Measurements from ENCODE around the gene SULF2.

Gene SULF2

DNA sequence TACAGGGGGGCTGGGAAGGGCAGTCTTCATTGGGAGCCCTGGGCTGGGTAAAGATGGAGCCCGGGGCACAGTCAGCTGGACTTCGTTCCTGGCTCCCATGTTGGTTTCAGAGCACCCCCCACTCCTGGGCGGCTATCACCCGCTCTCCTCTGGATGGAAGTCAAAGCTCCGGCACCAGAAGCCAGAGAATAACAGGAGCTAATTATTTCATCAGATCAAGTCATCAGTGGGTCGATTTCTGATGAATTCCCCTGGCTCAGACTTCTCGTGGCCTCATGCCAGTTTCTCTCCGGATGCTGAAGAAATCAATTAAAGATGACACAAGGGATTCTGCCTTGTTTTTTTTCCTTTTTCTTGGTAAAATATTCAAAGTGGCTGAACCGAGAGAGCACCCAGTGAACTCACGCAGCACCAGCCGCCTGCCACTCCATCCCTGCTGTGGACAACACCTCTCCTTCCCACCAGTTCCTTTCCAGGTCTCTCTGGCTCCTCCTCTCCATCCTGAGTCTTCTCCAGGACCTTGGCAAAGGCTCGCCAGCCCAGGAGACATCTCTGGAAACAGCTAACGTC, 22.5 kb downstream of the SULF2 start:
- DNase-seq (ENCODE audit: low spot score): no peak

DNA sequence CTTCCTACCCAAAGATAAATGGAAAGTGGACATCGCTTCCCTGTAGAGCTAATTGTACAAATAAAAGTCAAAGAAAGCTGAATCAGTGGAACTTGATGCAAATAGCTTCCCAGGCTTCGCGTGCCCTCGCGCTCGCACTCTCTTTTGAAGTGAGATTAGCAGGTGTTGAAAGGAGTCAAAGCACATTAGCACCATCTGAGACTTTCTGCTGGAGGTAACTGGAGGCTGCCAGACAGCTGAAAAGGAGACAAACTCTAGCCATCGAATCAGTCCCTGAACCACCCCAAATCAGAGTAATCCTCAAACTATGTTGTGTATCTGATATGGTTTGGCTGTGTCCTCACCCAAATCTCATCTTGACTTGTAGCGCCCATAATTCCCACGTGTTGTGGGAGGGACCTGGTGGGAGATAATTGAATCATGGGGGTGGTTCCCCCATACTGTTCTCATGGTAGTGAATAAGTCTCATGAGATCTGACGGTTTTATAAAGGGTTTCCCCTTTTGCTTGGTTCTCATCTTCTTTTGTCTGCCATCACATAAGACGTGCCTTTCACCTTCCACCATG, 23.7 kb downstream of the SULF2 start:
- DNase-seq (ENCODE audit: low spot score): no peak

DNA sequence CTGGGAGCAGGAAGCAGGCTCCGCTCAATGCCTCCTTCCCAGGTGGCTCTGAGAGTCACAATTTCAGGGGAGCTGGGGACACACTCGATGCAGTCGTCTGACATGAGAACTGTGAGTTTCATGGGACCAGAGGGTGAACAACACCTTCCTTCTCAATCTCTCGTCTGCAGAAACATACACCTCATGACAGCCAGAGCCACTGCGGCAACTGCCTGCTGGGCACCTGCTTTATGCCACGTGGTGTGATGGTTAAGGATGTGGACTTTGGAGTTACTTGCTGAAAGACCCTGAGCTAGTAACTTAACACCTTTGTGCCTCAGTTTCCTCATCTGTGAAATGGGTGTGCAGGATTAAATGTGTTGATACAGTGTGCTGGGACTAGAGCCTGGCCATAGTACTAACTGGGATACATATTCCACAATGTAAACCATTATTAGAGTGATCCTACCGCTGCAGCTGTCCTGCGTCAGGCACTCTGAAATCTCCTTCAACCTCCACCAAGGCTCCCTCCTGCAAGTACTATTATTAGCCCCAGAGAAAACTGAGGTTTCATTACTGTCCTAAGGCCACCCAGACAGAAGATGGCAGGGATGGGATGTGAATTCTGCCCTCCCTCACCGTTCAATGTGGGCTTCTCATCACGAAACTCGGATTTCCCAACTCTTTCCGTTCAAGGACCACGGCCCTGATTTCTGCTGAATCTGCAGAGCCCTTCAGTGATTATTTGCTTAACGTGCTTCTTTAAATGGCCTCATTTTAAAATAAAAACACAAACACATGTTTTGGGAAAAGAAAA, 24.4 kb downstream of the SULF2 start:
- no peak for DNase-seq (ENCODE audit: low spot score)

DNA sequence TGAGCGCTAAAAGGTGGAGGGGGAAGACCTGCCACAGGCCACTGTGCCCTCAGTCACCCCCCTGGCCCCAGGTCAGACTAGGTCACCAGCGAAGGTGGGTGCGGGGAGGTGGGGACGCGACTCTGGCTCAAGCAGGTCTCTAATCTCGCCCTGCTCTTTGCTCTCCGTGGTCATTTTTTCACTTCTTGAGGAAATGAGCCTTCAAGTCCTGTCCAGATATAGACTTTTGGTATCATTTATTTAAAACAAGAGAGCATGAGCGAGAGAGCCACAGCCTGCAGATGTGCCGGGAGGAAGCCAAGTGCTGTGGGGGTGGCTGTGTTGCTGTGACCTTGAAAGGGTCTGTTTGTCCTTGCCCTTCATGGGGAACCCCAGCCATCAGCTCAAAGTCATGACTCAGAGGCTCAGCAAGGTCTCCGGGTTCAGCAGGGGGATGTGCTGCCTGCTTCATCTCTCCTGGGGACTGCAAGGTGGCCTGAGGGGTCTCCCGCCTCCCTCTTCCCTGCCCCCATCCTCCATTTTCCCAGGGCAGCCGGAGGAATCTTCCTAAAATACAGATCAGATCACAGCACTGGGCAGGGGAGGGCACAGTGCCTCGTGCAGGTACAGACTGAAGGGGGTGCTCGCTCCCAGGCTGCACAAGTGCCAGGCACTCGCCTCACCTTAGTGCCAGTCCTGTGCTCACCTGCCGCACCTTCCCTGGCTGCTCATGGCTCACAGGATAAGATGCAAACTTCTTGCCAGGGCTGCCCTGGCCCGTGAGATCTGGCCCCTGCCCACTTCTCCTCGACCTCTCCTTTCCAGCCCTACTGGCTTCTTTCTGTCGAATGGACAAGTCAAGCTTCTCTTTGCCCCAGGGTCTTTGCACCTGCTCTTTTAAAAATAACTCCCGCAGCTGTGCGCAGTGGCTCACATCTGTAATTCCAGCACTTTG, 26.5 kb downstream of the SULF2 start:
- DNase-seq (ENCODE audit: low spot score): no peak

DNA sequence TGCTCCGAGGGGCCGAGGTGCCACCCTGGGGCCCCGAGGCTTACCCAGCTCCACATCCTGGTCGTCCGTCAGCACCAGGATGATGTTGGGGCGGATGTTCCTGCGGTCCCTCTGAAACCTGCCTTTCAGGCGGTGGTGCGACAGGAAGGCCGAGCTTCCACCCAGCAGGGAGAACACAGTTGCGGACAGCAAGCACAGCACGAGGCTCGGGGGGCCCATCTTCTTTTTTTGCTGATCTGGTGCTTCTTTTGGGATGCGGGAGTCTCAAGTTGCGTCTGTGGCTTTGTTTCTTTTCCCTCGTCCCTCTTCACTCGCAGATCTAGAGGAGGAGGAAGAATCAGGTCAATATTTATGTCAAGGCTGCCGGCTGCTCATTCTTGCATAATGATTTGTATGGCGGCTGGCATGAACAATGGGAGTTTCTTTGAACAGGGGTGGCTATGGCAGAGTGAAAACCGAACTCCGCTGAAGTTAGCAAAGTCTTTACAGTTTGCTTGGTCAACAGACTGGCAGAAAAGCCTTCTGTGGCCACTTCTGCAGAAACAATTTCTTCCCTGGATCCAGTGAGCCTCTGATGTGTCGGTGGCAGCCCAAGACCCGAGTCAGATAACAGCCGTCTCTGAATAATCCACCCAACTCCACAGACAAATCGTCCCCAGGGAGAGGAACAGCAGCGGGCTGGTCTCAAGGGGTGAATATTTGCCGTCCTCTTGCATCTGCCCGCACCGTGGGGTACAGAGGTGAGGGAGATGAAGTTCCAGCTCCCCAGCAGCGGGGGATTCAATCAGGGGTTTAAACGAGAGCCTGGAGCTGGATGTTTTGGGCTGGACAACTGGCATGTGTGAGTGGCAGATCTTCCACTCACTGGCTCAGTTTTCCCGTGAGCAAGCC, 27.9 kb downstream of the SULF2 start:
- DNase-seq (ENCODE audit: low spot score): no peak

DNA sequence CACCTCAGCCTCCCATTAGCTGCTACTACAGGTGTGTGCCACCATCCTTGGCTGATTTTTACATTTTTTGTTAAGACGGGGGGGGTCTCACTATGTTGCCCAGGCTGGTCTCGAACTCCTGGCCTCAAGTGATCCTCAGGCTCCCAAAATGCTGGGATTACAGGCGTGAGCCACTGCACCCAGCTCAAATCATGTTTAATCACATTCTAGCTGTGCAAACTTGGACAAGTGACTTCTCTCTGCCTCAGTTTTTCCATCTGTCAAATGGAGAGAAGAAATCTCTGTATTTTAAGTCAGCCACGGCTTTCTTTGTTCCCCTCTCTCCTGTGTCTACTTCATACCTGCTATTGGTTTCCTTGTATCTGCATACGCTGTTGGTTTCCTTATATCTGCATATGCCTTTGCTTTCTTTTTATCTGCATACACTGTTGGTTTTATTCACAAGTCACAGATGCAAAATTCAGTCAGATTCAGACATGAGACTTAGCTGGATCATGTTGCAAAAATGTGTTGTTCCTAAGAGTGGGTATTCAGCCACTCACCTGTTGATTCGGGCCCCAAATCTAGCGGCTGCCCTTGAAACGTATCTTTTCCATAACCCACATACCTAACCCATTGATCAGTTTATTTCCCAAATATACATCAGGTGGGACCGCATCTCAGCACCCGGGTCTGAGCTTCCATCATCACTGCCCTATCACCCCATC, 30.2 kb downstream of the SULF2 start:
- DNase-seq (ENCODE audit: low spot score): no peak

DNA sequence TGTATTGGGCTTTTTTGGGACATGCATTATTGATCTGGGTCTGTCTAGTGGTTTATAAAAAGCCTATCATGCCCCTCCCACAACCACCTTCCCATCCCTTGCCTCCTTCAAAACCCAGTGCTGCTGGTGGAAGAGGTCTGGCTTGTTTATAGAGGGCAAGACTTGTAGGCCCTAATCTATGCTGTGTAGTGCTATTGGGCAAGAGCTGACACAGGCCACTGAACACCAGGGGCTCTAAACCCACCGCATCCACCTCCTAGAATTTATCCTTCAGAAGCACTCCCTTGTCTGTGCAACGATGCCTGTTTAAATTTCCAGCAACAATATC, 30.9 kb downstream of the SULF2 start:
- no peak for DNase-seq (ENCODE audit: low spot score)

DNA sequence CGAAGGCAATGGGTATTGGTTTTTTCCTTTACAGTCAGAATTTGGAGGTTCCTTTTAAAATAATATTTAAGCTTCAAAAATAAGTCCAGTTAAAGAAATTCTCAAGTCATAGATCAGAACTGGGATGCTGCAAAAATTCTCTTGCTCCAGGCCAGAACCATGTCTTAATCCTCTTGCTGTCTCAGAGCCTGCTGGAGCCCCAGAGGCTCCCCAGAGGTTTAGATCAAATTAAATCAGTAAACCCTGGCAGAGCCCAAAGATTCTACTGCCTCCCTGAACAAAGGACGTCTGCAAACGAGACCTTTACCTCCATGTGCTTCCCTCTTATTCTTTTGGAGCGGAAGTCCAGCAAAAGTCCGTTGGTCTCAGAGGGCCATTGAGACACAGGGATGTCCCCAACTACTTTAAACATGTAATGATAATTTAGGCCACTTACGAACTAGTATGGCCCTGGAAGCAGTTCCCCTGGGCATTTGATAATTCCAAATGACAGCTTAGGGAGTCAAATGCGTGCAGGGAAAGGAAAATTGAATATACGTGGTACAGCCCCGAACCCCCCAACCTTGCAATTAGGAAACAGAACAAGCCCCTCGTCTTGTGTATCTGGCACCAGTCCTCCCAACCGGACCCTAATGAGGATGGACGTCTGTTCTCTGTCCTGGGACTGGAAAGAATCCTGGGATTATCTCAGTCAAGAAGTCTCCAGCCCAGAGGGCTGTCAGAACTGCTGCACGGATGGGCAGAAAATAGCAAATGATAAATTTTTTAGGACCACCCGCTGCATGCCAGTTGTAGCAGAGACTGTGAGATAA, 31.5 kb downstream of the SULF2 start:
- no peak for DNase-seq (ENCODE audit: low spot score)

DNA sequence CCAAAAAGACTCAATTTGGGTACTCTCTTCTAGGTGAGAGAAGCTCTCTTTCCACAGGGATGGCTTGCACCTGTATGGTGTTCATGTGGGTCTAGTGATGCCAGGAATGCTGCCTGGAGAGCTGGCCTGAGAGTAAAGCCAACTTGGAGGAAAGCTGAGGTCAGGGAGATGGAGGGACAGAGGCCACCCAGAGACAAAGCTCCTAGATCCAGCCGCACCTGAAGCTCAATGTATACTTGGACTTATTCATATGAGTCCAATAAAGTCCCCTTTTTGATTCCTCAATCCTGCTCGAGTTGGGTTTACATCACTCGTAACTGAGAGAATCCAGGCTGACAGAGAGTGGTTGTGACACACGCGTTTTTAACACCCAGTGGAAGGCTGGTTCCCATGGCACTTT, 33.8 kb downstream of the SULF2 start:
- no peak for DNase-seq (ENCODE audit: low spot score)

DNA sequence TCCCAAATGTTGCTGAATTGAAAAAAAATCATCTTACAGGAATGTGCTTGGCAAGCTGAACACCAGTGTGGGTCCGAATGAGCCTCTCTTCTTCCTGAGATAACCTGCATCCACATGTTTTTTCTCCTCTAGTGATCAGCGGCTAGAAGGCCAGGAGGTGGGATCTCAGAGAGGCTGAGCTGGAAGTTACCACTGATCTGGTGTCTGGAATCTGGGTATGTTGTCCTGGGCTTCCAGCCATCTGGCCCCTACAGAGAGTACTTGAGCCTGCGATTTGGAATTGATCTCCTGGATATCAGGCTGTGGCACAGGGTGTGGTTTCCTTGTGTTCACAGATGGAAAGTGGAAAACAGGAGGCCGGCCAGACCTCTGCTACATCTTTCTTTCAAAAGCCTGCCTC, 35.9 kb downstream of the SULF2 start:
- DNase-seq (ENCODE audit: low spot score): no peak

DNA sequence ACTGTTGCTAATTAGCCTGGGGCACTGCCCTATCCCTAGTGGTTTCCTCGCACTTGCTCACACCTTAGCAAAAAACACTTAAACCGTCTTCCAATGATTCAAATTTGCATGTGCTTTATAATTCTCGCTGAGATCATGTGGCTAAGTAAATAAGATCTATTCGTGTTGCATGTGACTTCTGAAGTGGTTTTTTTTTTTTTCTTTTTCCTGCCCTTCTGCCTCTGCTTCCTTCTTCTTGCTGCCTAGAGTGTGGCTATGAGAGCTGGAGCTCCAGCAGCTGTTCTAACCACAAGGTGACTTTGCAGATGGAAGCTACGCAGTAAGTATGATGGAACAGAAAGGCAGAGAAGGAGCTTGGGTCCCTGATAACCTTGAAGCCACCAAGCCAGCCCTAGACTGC, 36.5 kb downstream of the SULF2 start:
- DNase-seq (ENCODE audit: low spot score): no peak

DNA sequence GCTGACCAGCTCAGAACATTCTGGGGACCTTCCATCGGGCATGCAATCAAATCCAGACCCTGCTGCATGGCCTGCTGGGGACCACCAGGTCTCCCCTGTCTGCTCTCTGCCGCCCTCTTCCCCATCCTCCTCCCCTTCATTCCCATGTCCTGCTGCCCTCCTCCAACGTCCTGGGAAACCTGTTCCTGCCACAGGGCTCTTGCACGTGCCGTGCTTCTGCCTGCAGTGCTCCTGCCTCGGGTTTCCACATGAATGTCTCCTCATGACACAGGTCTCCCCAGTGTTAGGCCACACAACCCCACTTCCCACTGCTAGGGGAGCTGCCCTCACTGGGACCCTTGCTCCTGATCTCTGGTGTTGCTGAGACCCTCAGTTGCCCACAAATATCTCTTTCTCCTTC, 37.2 kb downstream of the SULF2 start:
- DNase-seq (ENCODE audit: low spot score): no peak

DNA sequence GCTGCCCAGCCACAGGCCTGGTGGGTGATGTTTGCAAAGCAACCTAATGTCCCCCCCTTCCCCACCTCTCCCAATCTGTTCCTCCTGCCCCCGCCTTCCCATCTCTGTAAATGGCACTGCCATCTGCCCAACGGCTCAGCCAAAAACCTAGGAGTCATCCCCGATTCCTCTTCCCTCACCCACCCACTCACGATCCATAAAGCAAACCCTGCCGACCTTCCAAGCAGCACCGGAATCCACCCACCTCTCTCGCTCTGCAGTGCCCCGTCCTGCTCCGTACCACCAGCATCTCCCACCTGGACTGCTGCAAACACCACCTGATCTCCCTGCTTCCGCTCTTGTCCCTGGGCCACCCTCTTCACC, 37.6 kb downstream of the SULF2 start:
- DNase-seq (ENCODE audit: low spot score): no peak

DNA sequence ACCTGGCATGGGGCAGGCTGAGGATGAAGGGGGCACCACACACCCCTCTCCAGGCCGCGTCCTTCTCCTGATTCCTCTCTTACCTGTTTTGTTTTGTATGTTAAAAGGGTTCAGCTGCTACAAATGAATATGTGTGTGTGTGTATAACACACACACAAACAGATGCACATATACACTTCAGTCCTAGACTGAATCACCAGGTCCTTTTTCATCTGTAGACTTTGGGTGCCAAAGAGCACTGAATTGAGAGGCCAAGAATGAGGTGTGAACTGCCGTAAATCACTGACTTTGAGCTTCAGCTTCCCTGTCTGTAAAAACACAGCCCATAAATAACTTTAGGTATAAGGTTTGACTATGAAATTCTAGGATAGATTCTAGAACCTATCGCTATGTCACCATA, 40.5 kb downstream of the SULF2 start:
- no peak for DNase-seq (ENCODE audit: low spot score)

DNA sequence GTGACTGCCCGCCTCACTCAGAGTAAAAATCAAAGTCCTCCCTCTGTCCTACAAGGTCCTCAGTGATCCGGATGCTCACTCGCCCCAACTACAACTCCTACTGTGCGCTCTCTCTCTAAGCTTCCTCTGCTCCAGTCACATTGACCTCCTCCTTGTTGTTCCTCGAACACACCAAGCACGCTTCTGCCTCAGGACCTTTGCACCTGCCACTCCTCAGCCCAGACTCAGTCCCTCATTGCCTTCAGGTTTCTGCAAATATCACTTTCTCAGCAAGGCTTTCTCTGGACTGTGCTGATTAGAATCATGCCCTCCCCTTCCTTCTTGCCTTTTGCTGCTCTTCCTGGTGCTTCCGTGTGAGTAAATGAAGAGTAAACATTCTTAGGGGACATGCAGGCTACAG, 41.6 kb downstream of the SULF2 start:
- no peak for DNase-seq (ENCODE audit: low spot score)

DNA sequence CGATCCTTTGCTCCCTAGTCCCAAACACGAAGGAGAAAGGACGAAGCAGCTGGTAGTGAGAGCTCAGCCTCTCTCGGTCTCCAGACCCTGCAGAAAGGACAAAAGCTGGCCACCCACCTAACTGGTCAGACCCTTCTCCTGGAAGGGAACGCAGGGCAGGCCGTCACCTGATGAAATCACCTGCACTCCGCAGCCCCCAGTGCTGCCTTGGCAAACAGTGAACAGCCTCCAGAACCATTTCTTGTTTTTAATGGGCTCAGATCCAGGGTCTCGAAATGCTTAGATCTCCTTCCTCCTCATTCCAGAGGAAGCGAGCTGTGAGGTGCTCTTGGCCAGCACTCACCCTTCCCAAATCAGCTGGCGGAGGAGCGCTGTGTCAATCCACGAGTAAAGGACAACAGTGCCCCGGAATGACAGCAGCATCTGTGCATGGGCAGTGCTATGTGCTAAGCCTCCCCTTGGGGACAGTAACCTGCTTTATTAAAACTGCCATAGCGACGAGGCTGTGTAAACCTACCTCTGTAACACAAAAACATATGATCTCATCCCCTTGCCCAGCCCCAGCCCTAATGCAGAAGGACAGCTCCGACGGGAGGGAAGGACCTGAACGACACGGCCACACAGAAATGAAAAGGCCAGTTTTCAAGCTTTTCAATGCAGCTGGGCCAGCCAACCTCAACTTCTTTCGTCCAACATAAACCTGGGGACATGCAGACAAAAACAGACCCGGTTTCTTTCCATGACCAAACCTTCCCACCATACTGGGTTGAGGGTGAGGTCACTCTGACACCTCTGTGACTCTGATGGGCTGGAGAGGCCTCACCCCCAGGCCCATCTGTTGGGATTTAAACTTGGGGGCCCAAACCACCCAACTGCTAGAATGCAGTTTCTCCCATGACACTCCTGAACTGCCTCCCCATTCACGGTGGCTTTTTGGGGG, 43.3 kb downstream of the SULF2 start:
- no peak for DNase-seq (ENCODE audit: low spot score)

DNA sequence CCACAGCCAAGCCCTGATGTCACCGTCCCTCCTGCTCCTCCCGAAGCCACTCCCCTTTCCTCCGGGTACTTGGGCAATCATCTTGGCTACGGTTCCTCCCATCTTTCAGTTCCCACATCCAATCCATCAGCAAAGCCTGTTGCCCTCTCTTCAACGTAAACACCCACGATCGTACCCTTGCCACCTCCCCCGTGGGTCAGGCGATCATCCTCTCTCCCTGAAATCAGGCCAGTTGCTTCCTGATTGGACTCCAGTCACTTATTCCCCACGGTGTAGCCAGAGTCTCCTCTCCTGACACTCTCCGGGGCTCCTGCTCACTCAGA, 44.5 kb downstream of the SULF2 start:
- no peak for DNase-seq (ENCODE audit: low spot score)

DNA sequence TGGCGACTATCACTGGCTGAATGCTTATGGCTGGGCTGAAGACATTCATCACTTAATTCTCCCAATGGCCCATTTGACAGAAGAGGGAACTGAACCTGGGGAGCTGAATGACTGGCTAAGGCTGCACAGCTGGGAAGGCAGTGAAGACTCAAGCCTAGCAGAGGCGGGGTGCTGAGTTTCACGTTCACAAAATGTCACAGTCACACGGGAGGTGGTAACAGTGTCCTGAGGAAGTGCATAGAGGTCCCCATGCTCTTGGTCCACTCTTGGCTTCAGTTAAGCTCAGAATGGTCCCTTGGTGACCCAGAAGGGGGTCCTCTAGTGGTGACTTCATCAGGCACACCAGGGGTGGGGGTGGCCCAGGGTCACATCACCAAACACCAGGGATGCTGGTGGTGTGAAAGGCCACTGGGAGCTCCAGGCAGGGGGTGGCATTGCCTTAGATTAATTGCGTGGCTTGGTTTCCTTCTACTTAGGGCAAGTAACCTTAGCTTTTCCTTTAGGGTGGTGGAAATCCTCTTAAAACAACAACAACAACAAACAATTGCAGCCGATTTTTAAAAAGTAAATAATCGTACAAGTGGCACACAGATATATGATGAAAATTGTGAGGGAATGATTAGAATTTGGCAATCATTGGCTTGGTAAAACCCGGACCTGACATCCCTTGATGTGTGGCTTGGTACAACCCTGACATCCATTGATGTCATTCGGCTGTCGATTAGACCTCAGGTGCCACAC, 45.0 kb downstream of the SULF2 start:
- no peak for DNase-seq (ENCODE audit: low spot score)

DNA sequence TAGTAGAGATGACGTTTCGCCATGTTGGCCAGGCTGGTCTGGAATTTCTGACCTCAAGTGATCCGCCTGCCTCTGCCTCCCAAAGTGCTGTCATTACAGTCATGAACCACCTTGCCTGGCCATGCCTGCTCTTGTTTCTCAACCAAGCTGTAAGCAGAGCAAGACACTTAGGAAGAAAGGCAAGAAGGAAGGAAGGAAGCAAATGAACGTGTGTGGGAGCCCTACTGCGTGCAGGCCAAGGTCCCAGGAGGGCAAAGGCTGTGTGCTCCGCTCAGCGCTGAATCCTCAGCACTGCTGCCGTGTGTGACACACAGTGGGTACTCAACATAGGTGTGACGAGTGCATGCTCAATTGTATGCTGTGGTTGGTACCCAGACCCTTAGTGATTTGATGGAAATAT, 47.4 kb downstream of the SULF2 start:
- no peak for DNase-seq (ENCODE audit: low spot score)
